GM20431 (cell line): ENCODE measurements around the gene OR10D3.
"Not testable (repeated sequence)": the region's sequence is repeated elsewhere in the genome, so short reads cannot be mapped to it uniquely, and the experiment has no call there.

ENCODE experiments used
- in situ Hi-C: fragments of 300-500 bp; cut with MseI, MboI; formaldehyde crosslinking; loops from one replicate; pipeline ENCODE4 v1.15.0; 2020; ENCODE audit warnings: low sequenced_read_pairs; ENCODE audit not compliant: unreplicated experiment

The OR10D3 gene

GRCh38 chr11:124183068-124183467 lies at the start of gene OR10D3:
Gene OR10D3 (plus strand): TSS chr11:124183345. CDS start chr11:124185270, 1,925 bp downstream.
- in situ Hi-C loops, result no loop called here

GRCh38 chr11:124143034-124143433 lies 40.1 kb upstream of the OR10D3 start:
- in situ Hi-C loops, result no loop called here

- in situ Hi-C loops, result no loop called here
Observed at GRCh38 chr11:124147951-124148350, 35.2 kb upstream of the OR10D3 start.

- in situ Hi-C loops, result no loop called here
Observed at GRCh38 chr11:124150684-124151083, 32.5 kb upstream of the OR10D3 start.

GRCh38 chr11:124152770-124153407 lies 30.3 kb upstream of the OR10D3 start:
- in situ Hi-C loops, result no loop called here

- in situ Hi-C loops, result no loop called here
Observed at GRCh38 chr11:124153821-124154220, 29.3 kb upstream of the OR10D3 start.

- in situ Hi-C loops, result no loop called here
Observed at GRCh38 chr11:124159481-124159880, 23.7 kb upstream of the OR10D3 start.

GRCh38 chr11:124160986-124161385 lies 22.2 kb upstream of the OR10D3 start:
- in situ Hi-C loops, result no loop called here

GRCh38 chr11:124167826-124168231 lies 15.3 kb upstream of the OR10D3 start:
- in situ Hi-C loops, result no loop called here

GRCh38 chr11:124168796-124169195 lies 14.3 kb upstream of the OR10D3 start:
- in situ Hi-C loops, result no loop called here

- in situ Hi-C loops, result not testable (repeated sequence)
Observed at GRCh38 chr11:124170315-124170714, 12.8 kb upstream of the OR10D3 start.

GRCh38 chr11:124170801-124171586 lies 12.2 kb upstream of the OR10D3 start:
- in situ Hi-C loops, result no loop called here

- in situ Hi-C loops, result no loop called here
Observed at GRCh38 chr11:124172101-124172500, 11.0 kb upstream of the OR10D3 start.

GRCh38 chr11:124172599-124172998 lies 10.5 kb upstream of the OR10D3 start:
- in situ Hi-C loops, result no loop called here

GRCh38 chr11:124174001-124174583 lies 9.1 kb upstream of the OR10D3 start:
- in situ Hi-C loops, result no loop called here

- in situ Hi-C loops, result no loop called here
Observed at GRCh38 chr11:124176925-124177715, 6.0 kb upstream of the OR10D3 start.

GRCh38 chr11:124179310-124179709 lies 3.8 kb upstream of the OR10D3 start:
- in situ Hi-C loops, result no loop called here

GRCh38 chr11:124190298-124191139 lies 7.4 kb downstream of the OR10D3 start:
- in situ Hi-C loops, result no loop called here

GRCh38 chr11:124193221-124194010 lies 10.3 kb downstream of the OR10D3 start:
- in situ Hi-C loops, result no loop called here
